BJ (cell line): Measurements from ENCODE around the gene SLC9A1. TPM values are rescaled to one million over a fixed set of nuclear protein-coding genes. Genes with fewer than 3 reads are reported as not detected.

Experiments
- CTCF ChIA-PET: fragments of 350-600 bp; formaldehyde crosslinking; extraction: SDS; loops from one replicate; lab custom pipeline; 2021; ENCODE audit warnings: antibody characterized with exemption, inconsistent platforms; lab: Yijun Ruan, JAX
- POLR2A ChIA-PET: fragments of 300-600 bp; sonication (Branson Sonifier 250); formaldehyde crosslinking; extraction: SDS; loops from one replicate; lab custom pipeline; 2021; ENCODE audit warnings: antibody characterized with exemption; lab: Charles Lee
- DNase-seq: peaks from one replicate; pipeline ENCODE4 v3.0.0-alpha.2; 2011; ENCODE audit warnings: low read depth
- H3K27me3 ChIP-seq: 2 replicates; pipeline ENCODE4 v1.6.0; 2011; ENCODE audit warnings: low read length; ENCODE audit not compliant: control insufficient read depth, insufficient read depth
- H3K36me3 ChIP-seq: 2 replicates; pipeline ENCODE4 v1.5.1; 2011; ENCODE audit warnings: low read length; ENCODE audit not compliant: control insufficient read depth, insufficient read depth
- H3K4me3 ChIP-seq: 2 replicates; pipeline ENCODE4 v1.5.1; 2011; ENCODE audit warnings: low read depth, mild to moderate bottlenecking, control low read depth, low read length
- polyA plus RNA-seq: library from polyadenylated mRNA; depleted of rRNA; stranded (reverse); fragments of >200 nt; gene quantifications from 2 replicates; pipeline ENCODE4 v1.2.3, GENCODE V29; 2011
- TF ChIP-seq, protein P1 (sequence below): IDR thresholded peaks from 2 replicates; pipeline ENCODE4 v1.5.1; 2011; ENCODE audit warnings: low read depth, mild to moderate bottlenecking, control low read depth, inconsistent platforms, low read length, moderate library complexity; ENCODE audit not compliant: insufficient read depth

Gene SLC9A1
- polyA plus RNA-seq, 1 experiment = 18.9 TPM

DNA sequence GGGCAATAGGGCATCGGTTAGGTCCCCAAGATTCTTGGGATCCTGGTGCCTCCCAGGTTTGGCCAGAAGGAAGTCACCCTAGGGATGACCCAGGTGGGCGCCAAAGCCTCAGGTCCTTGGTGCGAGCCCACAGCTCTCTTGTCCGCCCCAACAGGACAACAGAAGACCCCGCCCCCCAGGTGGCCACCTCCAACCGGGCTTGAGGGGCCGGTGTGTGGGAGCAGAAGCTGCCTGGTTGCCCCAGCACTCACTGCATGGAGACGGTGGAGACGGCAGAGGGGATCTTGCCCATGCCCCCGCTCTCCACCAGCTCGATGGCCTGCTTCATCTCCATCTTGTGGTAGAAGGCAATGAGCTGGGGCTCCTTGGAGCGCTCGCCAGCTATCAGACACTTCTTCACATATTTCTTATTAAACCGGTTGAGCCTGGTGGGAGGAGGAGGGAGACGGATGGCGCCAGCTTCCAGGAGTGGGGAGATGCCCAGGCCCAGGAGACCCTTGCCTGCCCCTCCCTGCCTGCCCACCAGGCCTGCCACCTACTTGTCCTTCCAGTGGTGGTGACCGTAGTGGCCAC lies 52.7 kb downstream of the SLC9A1 start:
- TF ChIP-seq, protein P1, sequence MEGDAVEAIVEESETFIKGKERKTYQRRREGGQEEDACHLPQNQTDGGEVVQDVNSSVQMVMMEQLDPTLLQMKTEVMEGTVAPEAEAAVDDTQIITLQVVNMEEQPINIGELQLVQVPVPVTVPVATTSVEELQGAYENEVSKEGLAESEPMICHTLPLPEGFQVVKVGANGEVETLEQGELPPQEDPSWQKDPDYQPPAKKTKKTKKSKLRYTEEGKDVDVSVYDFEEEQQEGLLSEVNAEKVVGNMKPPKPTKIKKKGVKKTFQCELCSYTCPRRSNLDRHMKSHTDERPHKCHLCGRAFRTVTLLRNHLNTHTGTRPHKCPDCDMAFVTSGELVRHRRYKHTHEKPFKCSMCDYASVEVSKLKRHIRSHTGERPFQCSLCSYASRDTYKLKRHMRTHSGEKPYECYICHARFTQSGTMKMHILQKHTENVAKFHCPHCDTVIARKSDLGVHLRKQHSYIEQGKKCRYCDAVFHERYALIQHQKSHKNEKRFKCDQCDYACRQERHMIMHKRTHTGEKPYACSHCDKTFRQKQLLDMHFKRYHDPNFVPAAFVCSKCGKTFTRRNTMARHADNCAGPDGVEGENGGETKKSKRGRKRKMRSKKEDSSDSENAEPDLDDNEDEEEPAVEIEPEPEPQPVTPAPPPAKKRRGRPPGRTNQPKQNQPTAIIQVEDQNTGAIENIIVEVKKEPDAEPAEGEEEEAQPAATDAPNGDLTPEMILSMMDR = no peak
- CTCF ChIA-PET = interaction anchor here (0.5 to 16.3 kb wide), 35 partner anchors 9 to 295 kb away, joined by 3 to 551 read pairs (median 5); partner anchors contain the start of genes SLC9A1 and WDTC1
- Histone ChIP-seq H3K4me3 (no peak overlapping the region), H3K27me3 (no peaks in the 10 kb centered on the region), H3K36me3 (peaks cover 10% of the 10 kb centered on the region)
- POLR2A ChIA-PET = no interaction called here
- no peak for DNase-seq

DNA sequence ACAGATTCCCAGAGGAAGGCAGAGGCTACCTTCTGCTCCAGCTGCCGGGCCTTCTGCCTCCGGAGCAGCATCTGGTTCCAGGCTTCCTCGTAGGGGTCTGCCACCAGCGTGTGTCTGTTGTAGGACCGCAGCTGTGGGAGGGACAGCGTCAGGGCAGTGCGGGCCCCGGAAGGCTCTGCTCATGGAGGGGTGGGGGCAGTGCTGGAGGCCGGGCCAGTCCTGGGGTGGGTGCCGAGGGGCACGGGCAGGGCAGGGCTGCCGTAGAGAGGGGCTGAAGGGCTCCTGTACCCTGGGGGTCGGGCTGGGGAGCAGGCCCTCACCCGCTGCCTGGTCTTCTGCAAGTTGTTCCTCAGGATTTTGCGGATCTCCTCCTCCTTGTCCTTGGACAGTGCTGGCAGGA lies 53.2 kb downstream of the SLC9A1 start:
- H3K36me3 ChIP-seq = peaks cover 10% of the 10 kb centered on the region
- ChIA-PET POLR2A (no interaction called here), CTCF (interaction anchor here (0.9 to 16.3 kb wide), 21 partner anchors 10 to 293 kb away, joined by 4 to 551 read pairs (median 6); partner anchors contain the start of genes SLC9A1 and TRNP1)
- H3K4me3 ChIP-seq = no peak overlapping the region
- H3K27me3 ChIP-seq = no peaks in the 10 kb centered on the region
- TF ChIP-seq, protein P1 = no peak
- no peak for DNase-seq

DNA sequence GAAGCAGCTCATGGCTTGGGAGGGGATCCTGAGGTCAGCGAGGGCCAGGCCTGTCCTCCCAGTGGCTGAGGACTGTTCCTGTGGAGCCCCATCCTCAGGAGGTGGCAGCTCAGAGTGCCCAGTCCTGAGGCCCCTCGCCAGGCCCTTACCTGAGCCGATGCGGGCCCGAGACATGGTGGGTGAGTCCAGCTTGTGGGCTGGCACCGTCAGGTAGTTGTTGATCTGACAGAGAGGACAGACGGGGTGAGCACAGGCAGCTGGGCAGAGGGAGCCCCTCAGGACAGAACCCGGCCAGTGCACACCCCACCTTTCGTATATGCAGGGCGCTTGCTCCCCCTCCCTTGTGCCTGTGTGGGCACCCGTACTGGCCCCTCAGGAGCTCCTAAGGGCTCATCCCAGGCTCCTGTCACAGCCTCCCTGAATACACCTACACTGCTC lies 53.9 kb downstream of the SLC9A1 start:
- POLR2A ChIA-PET = no interaction called here
- no peaks in the 10 kb centered on the region for H3K27me3 ChIP-seq
- DNase-seq = no peak
- TF ChIP-seq, protein P1 = no peak
- CTCF ChIA-PET = interaction anchor here (0.6 to 16.3 kb wide), 13 partner anchors 10 to 293 kb away, joined by 3 to 551 read pairs (median 12); partner anchors contain the start of genes SLC9A1 and TRNP1
- no peak overlapping the region for H3K4me3 ChIP-seq
- peaks cover 10% of the 10 kb centered on the region for H3K36me3 ChIP-seq

DNA sequence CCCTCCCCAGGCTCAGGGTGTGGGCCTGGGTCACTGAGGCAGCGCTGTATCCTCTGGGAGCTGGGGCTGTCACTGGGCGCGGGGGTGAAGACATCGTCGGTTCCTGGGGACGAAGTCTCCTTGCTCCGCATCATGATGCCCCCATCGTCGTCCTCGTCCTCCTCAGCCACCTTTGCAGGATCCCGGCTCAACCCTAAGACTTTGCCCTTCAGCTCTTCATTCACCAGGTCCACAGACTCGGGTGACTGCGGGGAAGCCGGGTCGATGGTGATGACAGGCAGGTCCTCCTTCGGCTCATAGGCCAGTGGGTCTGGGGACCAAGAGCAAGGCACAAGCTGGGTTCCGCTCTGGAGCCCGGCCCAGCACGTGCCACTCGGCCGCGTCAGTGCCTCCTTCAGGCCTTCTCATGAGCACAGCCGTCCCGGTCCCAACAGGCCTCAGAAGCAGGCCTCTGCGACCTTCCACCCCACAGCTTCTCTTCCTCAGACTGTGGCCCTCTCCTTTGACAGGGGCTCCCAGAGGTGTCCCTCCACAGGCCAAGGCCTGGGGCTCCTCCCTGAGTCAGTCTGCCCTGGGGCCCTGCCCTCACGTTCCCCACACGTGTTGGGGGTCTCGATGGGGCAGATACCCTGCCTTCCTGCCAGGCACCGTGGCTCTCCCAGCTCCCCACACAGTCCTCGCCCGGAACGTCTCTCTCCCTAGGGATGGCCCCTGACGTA lies 54.4 kb downstream of the SLC9A1 start:
- Histone ChIP-seq H3K36me3 (peaks cover 10% of the 10 kb centered on the region), H3K4me3 (no peak overlapping the region), H3K27me3 (no peaks in the 10 kb centered on the region)
- POLR2A ChIA-PET = no interaction called here
- TF ChIP-seq, protein P1 = no peak
- CTCF ChIA-PET = interaction anchor here (0.6 to 16.3 kb wide), 17 partner anchors 9 to 295 kb away, joined by 3 to 551 read pairs (median 5); partner anchors contain the start of genes SLC9A1 and TRNP1
- no peak for DNase-seq
